DOHH2 (cell line): Measurements from ENCODE around the gene SMIM38.

Experiments
- EZH2phosphoT487 ChIP-seq: fragments of 200-600 bp; sonication (generic); IDR thresholded peaks from 2 replicates; pipeline ENCODE4 v1.6.1; 2017; ENCODE audit warnings: borderline replicate concordance, mild to moderate bottlenecking, antibody characterized with exemption, low read length, moderate library complexity, mixed read lengths
- TF ChIP-seq, protein P1 (sequence below): fragments of 200-600 bp; sonication (generic); IDR thresholded peaks from one replicate; pipeline ENCODE4 v1.5.1; 2014; ENCODE audit warnings: antibody characterized with exemption, mild to moderate bottlenecking, low read depth, low read length; ENCODE audit not compliant: poor library complexity, severe bottlenecking

DNA sequence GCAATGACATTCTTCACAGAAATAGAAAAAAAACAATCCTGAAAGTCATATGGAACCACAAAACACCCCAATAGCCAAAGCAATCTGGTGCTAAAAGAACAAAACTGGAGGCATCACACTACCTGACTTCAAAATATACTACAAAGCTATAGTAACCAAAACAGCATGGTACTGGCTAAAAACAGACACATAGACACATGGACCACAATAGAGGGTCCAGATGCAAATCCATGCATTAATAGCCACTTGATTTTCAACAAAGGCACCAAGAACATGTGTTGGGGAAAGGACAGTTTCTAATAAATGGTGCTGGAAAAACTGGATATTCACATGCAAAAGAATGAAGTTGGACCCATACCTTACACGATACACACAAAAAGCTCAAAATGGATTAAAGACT is 27.9 kb upstream of the SMIM38 start:
- TF ChIP-seq, protein P1, sequence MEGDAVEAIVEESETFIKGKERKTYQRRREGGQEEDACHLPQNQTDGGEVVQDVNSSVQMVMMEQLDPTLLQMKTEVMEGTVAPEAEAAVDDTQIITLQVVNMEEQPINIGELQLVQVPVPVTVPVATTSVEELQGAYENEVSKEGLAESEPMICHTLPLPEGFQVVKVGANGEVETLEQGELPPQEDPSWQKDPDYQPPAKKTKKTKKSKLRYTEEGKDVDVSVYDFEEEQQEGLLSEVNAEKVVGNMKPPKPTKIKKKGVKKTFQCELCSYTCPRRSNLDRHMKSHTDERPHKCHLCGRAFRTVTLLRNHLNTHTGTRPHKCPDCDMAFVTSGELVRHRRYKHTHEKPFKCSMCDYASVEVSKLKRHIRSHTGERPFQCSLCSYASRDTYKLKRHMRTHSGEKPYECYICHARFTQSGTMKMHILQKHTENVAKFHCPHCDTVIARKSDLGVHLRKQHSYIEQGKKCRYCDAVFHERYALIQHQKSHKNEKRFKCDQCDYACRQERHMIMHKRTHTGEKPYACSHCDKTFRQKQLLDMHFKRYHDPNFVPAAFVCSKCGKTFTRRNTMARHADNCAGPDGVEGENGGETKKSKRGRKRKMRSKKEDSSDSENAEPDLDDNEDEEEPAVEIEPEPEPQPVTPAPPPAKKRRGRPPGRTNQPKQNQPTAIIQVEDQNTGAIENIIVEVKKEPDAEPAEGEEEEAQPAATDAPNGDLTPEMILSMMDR: no peak
- TF ChIP-seq EZH2phosphoT487: no peak
